Endothelial cell of umbilical vein (primary cell): Measurements from ENCODE around the gene DDX55. TPM values are rescaled to one million over a fixed set of nuclear protein-coding genes. Genes with fewer than 3 reads are reported as not detected.
"Not testable (repeated sequence)": the region's sequence is repeated elsewhere in the genome, so short reads cannot be mapped to it uniquely, and the experiment has no call there.

Experiments used
- BruUV-seq: library from RNA; stranded (reverse); fragments of 400-500 nt; replicated peaks from 2 replicates; lab custom pipeline; 2021; lab: Mats Ljungman, UMichigan
- CTCF ChIA-PET: fragments of 300-600, 350-600 bp; sonication (Branson Sonifier 250); formaldehyde crosslinking; loops from one replicate; lab custom pipeline; 2021; ENCODE audit warnings: antibody characterized with exemption, inconsistent platforms; lab: Charles Lee
- POLR2A ChIA-PET: fragments of 300-600, 350-600 bp; sonication (Branson Sonifier 250); formaldehyde crosslinking; loops from one replicate; lab custom pipeline; 2021; ENCODE audit warnings: antibody characterized with exemption, inconsistent platforms; lab: Charles Lee
- DNase-seq: peaks from one replicate; pipeline ENCODE4 v3.0.0-alpha.2; 2011; ENCODE audit warnings: low read depth, low spot score
- FAIRE-seq: peaks from 2 replicates; lab custom pipeline; 2011; peaks lifted over from hg19 to GRCh38; lab: Jason Lieb, UNC
- H2AFZ ChIP-seq: 2 replicates; pipeline ENCODE4 v1.6.0; 2012; ENCODE audit warnings: low read depth, low read length, control low read depth, inconsistent platforms
- H3K27ac ChIP-seq: 2 replicates; pipeline ENCODE4 v1.5.1; 2011; ENCODE audit warnings: low read depth, mild to moderate bottlenecking, control low read depth, low read length, moderate library complexity; ENCODE audit not compliant: insufficient read depth
- H3K27me3 ChIP-seq, 2 experiments: 2 replicates each; pipeline versions ENCODE4 v1.6.0 to v1.6.1; 2011; ENCODE audit warnings: low read length in 2 of 2, mixed read lengths in 1 of 2; ENCODE audit not compliant: control insufficient read depth in 2 of 2, insufficient read depth in 2 of 2
- H3K36me3 ChIP-seq, 2 experiments: 2 replicates in 1 of 2; 3 replicates in 1 of 2; pipeline ENCODE4 v1.5.1; 2011; ENCODE audit warnings: low read length in 2 of 2, mild to moderate bottlenecking in 1 of 2, moderate library complexity in 1 of 2; ENCODE audit not compliant: control insufficient read depth in 2 of 2, insufficient read depth in 2 of 2; ENCODE audit errors: extremely low read depth in 1 of 2
- H3K4me1 ChIP-seq: 3 replicates; pipeline ENCODE4 v1.5.1; 2011; ENCODE audit warnings: mild to moderate bottlenecking, low read length; ENCODE audit not compliant: control insufficient read depth, insufficient read depth; ENCODE audit errors: extremely low read depth
- H3K4me2 ChIP-seq: 2 replicates; pipeline ENCODE4 v1.6.1; 2011; ENCODE audit warnings: low read length, control low read depth, mixed read lengths; ENCODE audit not compliant: insufficient read depth
- H3K4me3 ChIP-seq, 3 experiments: fragments of 200-600 bp in 1 of 3; sonication (generic), shearing (Covaris generic) in 1 of 3; replicated peaks in 1 of 3; 2 replicates each; pipeline ENCODE4 v1.5.1; 2011 to 2016; ENCODE audit warnings: control low read depth in 3 of 3, low read length in 3 of 3, mild to moderate bottlenecking in 2 of 3, inconsistent platforms in 1 of 3, low read depth in 1 of 3, moderate library complexity in 1 of 3; ENCODE audit not compliant: insufficient read depth in 1 of 3
- H3K79me2 ChIP-seq: 2 replicates; pipeline ENCODE4 v1.6.0; 2012; ENCODE audit warnings: low read length, inconsistent platforms; ENCODE audit not compliant: control insufficient read depth, insufficient read depth
- H3K9ac ChIP-seq: replicated peaks from 2 replicates; pipeline ENCODE3; 2011; ENCODE audit warnings: low read length, control low read depth; ENCODE audit not compliant: insufficient read depth; ENCODE audit errors: extremely low read depth
- H3K9me1 ChIP-seq: replicated peaks from 3 replicates; pipeline ENCODE4 v1.6.0; 2011; ENCODE audit warnings: mild to moderate bottlenecking, low read length; ENCODE audit not compliant: control insufficient read depth, insufficient read depth; ENCODE audit errors: extremely low read depth
- H3K9me3 ChIP-seq: replicated peaks from 2 replicates; pipeline ENCODE4 v1.5.1; 2012; ENCODE audit warnings: low read length, inconsistent platforms; ENCODE audit not compliant: control insufficient read depth, insufficient read depth
- H4K20me1 ChIP-seq: replicated peaks from 2 replicates; pipeline ENCODE3; 2011; ENCODE audit warnings: mild to moderate bottlenecking, low read length; ENCODE audit not compliant: control insufficient read depth, insufficient read depth; ENCODE audit errors: extremely low read depth
- CTCF ChIP-seq, 2 donors: IDR thresholded peaks; 1 replicate in 1 of 2; 2 replicates in 1 of 2; pipeline ENCODE4 v1.5.1; 2011; ENCODE audit warnings: low read length in 2 of 2, mild to moderate bottlenecking in 2 of 2, moderate library complexity in 2 of 2, control low read depth in 1 of 2, inconsistent platforms in 1 of 2, low read depth in 1 of 2; ENCODE audit not compliant: insufficient read depth in 1 of 2; ENCODE audit errors: extremely low read depth in 1 of 2
- EZH2 ChIP-seq: IDR thresholded peaks from 2 replicates; pipeline ENCODE4 v1.6.1; 2012; ENCODE audit warnings: borderline replicate concordance, low read depth, mild to moderate bottlenecking, moderate library complexity, low read length, inconsistent platforms; ENCODE audit not compliant: severe bottlenecking
- FOS ChIP-seq: IDR thresholded peaks from 2 replicates; pipeline ENCODE4 v1.6.1; 2011; ENCODE audit warnings: mild to moderate bottlenecking, low read length, moderate library complexity, borderline replicate concordance; ENCODE audit not compliant: insufficient read depth
- GATA2 ChIP-seq: IDR thresholded peaks from 2 replicates; pipeline ENCODE4 v1.7.0; 2011; ENCODE audit warnings: low read depth, mild to moderate bottlenecking, moderate library complexity, mixed read lengths, low read length; ENCODE audit not compliant: insufficient read length, insufficient read depth
- JUN ChIP-seq: IDR thresholded peaks from 2 replicates; pipeline ENCODE4 v1.6.1; 2011; ENCODE audit warnings: borderline replicate concordance, low read depth; ENCODE audit not compliant: insufficient read length, insufficient read depth
- MYC ChIP-seq: IDR thresholded peaks from one replicate; pipeline ENCODE4 v1.6.1; 2011; ENCODE audit warnings: mild to moderate bottlenecking, low read depth, low read length
- POLR2A ChIP-seq: IDR thresholded peaks from 2 replicates; pipeline ENCODE4 v1.6.1; 2012; ENCODE audit warnings: low read depth, mild to moderate bottlenecking, control low read depth, low read length
- POLR2AphosphoS5 ChIP-seq: IDR thresholded peaks from 2 replicates; pipeline ENCODE4 v1.6.1; 2012; ENCODE audit warnings: low read depth, mild to moderate bottlenecking, control low read depth, low read length, moderate library complexity; ENCODE audit not compliant: insufficient read depth
- dilution Hi-C: fragments of 300-500 bp; cut with MboI; formaldehyde crosslinking; loops from one replicate; pipeline ENCODE4 v1.15.0; 2019; ENCODE audit warnings: low sequenced_read_pairs; ENCODE audit not compliant: extremely low pct_ligation_motif_present
- intact Hi-C: fragments of 100-400 bp; cut with micrococcal nuclease; formaldehyde crosslinking; loops from one replicate; pipeline ENCODE4 v1.10.0; 2022
- polyA plus RNA-seq, 4 experiments: library from polyadenylated mRNA; depleted of rRNA in 3 of 4; stranded (reverse) in 3 of 4; unstranded in 1 of 4; fragments of >200 nt; gene quantifications; 2 replicates each; pipeline versions ENCODE4 v1.2.1 to v1.2.3, GENCODE V29; 2011 to 2012; ENCODE audit warnings: missing spikeins in 1 of 4
- total RNA-seq: library from RNA; stranded (reverse); gene quantifications from 2 replicates; pipeline ENCODE4 v1.2.3, GENCODE V29; 2021
- TF ChIP-seq, protein P1 (sequence below): IDR thresholded peaks from 2 replicates; pipeline ENCODE4 v1.6.1; 2011; ENCODE audit not compliant: insufficient read depth, insufficient read length

Gene DDX55
- total and polyA plus RNA-seq, 2 donors (not counting 3 experiments of a cell fraction or from before 2014, with no cell fraction given), result 17.8 to 25.9 TPM

GRCh38 chr12:123578243-123578642 lies 23.7 kb upstream of the DDX55 start:
- dilution Hi-C loops, result no loop called here

GRCh38 chr12:123578829-123579228 lies 23.1 kb upstream of the DDX55 start:
- BruUV-seq, DNase-seq, H3K9ac ChIP-seq, H3K4me3 ChIP-seq, intact Hi-C loops, H3K27ac ChIP-seq, H3K9me1 ChIP-seq, H4K20me1 ChIP-seq, dilution Hi-C loops, H3K36me3 ChIP-seq, POLR2A ChIA-PET, FAIRE-seq, H3K9me3 ChIP-seq, H3K27me3 ChIP-seq, H3K4me1 ChIP-seq, H3K4me2 ChIP-seq, H2AFZ ChIP-seq: not testable (repeated sequence)
- CTCF ChIA-PET, result interaction anchor here (0.6 kb wide), 1 partner anchor 169 kb away, joined by 3 read pairs; no protein-coding TSS in a partner anchor
- peaks cover 13% of the 10 kb centered on the region for H3K79me2 ChIP-seq

More at GRCh38 chr12:123578243-123578642, 23.7 kb upstream of the DDX55 start:
- H2AFZ ChIP-seq, result no peak overlapping the region
- ChIA-PET POLR2A (no interaction called here), CTCF (no interaction called here)
- no peaks in the 10 kb centered on the region for H3K36me3 ChIP-seq
- peaks cover 8% of the 10 kb centered on the region for H3K4me1 ChIP-seq
- DNase-seq (no peak), FAIRE-seq (no peak)
- no peak overlapping the region for H3K4me2 ChIP-seq
- peaks cover 11% of the 10 kb centered on the region for H3K79me2 ChIP-seq
- H3K9me3 ChIP-seq, result no peaks in the 10 kb centered on the region
- no peaks in the 10 kb centered on the region for H3K27me3 ChIP-seq
- BruUV-seq, result no TSS peak
- no peak overlapping the region for H3K4me3 ChIP-seq
- H3K9ac ChIP-seq, result no peak overlapping the region
- intact Hi-C loops, result no loop called here
- no peak overlapping the region for H3K27ac ChIP-seq
- H4K20me1 ChIP-seq, result no peaks in the 10 kb centered on the region
- H3K9me1 ChIP-seq, result no peaks in the 10 kb centered on the region
- TF ChIP-seq POLR2AphosphoS5, result no peak
- TF ChIP-seq FOS, result no peak
- TF ChIP-seq, protein P1, sequence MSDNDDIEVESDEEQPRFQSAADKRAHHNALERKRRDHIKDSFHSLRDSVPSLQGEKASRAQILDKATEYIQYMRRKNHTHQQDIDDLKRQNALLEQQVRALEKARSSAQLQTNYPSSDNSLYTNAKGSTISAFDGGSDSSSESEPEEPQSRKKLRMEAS, result no peak
- TF ChIP-seq CTCF (IDR thresholded peaks at IDR 0.05; ENCODE audit: extremely low read depth in 1 of 2, insufficient read depth in 1 of 2, low read depth in 1 of 2, low read length in 2 of 2), result no peak
- no peak for TF ChIP-seq GATA2
- TF ChIP-seq JUN, result no peak
- TF ChIP-seq POLR2A, result no peak
- no peak for TF ChIP-seq MYC
- TF ChIP-seq EZH2, result no peak
